IPS DF 4.7 (cell line): ENCODE measurements around the gene NEB.
"Not testable (repeated sequence)": the region's sequence is repeated elsewhere in the genome, so short reads cannot be mapped to it uniquely, and the experiment has no call there.

Experiments used
- DNase-seq: peaks from one replicate; pipeline ENCODE4 v3.0.0-alpha.2; 2013; ENCODE audit warnings: low spot score; ENCODE audit errors: extremely low read depth

The NEB gene

GRCh38 chr2:151567006-151567405, 167.3 kb downstream of the NEB start:
- no peak for DNase-seq

DNA sequence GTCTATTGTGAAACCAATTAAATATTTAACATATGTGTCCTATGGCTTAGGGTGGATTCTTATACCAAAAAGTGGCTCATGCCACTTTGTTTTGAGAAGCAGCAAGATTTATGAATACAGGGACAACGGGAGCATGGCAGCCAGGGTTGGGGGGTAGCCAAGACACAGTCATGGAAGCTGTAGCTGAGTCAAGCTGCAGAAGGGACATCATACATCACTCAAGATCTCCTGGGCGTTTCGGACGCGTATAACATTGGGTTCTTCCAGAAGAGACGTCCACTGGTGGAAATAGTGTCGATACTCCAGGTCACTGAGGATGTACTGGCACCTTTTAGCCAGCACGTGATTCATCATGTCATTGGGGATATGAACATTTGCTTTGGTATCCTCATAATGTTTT, 171.9 kb downstream of the NEB start:
- no peak for DNase-seq

GRCh38 chr2:151560289-151560688, 174.0 kb downstream of the NEB start:
- DNase-seq, result no peak

GRCh38 chr2:151559431-151559830, 174.8 kb downstream of the NEB start:
- not testable (repeated sequence) for DNase-seq

DNA sequence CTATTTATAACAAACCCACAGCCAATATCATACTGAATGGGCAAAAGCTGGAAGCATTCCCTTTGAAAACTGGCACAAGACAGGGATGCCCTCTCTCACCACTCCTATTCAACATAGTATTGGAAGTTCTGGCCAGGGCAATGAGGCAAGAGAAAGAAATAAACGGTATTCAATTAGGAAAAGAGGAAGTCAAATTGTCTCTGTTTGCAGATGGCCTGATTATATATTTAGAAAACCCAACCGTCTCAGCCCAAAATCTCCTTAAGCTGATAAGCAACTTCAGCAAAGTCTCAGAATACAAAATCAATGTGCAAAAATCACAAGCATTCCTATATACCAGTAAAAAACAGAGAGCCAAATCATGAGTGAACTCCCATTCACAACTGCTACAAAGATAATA, 176.4 kb downstream of the NEB start:
- DNase-seq, result not testable (repeated sequence)

DNA sequence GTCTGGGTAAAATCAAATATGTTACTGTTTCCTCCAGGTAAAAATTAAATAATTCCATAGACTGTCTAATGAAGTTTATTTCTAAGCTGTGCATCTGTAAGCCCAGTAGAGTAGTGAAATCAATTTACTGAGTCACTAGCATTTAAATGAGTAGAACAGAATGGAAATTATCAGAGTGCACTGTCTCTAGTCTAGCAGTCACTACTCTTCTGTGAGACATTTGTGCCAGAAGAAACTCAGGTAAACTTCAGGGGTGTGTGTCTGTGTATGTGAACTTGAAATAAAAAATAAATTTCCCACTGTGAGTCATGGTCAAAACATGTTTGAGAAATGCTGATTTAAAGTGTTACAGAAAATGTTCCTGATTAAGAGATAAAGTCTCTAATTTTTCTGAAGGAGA, 178.2 kb downstream of the NEB start:
- DNase-seq, result no peak

DNA sequence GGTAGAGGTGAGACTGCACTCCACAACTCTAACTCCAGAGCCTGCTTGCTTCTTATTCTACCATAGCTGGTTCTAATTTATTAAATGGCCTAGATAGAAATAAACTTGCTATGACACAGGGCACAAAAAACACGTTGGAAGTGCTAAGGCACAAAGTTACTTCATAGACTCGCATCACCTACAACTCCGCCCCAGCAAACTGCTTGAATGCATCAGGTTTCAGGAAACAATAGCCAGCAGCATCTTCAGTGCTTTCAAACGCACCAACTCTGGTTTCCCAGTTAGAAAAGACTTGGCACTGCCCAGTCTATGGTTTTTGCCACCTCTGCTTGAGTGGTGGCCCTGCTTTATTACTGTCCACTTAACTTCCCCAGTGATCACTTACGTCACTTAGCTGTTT, 182.0 kb downstream of the NEB start:
- no peak for DNase-seq

DNA sequence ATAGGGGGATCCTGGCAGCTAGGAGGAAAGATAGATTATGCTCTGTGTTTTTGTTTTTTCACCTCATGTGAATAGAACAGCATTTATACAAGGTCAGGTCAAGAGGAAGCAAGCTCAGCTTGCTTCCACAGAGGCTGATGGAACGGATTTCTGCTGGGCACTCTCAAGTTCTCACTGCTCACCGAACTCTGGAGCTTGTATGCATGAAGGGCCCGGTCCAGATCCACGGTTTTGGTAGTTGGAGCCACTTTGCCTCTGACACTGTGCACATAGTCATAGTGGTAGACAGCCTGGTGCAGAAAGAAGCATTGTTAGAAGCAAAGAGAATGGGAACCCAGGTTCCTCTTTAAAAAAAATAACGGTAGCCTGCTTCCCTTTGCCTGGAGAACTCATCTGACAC, 182.7 kb downstream of the NEB start:
- DNase-seq, result no peak

DNA sequence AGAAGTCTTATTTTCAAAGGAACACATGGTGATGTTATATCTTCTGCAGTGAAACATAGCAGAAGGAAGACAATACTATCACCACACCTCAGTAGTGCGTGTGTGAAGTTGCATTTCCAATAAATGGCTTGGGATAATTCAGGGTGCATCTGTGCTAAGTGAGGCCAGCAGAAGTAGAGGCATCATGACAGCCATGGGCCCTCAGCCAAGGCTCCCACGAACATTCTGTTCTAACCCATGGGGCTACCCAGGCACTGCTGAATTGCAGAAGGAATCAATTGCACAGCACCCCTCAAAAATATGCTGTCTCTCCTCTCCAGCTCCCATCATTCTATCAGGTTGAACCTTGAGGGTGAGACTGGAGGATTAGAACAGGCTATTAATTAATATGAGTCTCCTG, 185.1 kb downstream of the NEB start:
- DNase-seq, result no peak

DNA sequence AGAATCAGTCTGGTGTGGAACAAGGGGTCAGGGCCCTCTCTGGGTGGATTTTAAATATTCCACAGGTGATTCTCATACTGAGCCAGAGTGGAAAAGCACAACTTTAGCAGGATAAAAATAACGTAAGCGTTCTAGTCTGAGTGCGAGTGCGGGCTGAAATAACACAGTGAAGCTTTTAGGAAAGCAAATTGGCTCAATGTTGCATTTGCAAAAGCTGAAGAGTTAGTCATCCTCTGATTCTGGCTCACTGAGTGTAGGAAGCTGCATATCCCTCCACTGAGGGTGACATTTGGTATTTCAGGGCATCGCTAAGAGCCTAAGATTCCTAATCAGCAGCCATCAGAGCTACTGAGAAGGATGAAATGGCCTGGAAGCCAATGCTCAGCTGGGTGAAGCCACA, 189.8 kb downstream of the NEB start:
- DNase-seq, result no peak

DNA sequence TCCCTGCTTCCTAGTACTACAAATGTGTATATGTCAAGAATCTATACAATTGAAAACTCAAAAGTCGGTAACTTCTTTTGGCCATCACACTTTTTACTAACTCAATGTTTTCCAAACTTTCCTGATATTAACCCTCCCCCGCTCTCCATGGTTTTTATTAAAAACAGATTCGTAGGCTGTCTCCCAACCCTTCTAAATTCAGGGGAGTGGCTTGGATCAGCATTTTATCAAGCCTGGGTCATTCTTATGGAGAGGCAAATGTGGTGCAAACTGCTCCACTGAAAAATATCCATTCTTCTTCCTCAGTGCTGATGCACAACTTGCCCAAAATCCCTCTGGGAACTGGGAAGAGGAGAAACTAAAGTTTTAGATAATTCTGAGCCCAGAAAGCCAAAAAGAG, 190.4 kb downstream of the NEB start:
- no peak for DNase-seq

- no peak for DNase-seq
Measured at GRCh38 chr2:151534001-151534400, 200.3 kb downstream of the NEB start.

GRCh38 chr2:151533127-151533526, 201.1 kb downstream of the NEB start:
- DNase-seq, result no peak

- DNase-seq, result no peak
Measured at GRCh38 chr2:151526572-151527090, 207.6 kb downstream of the NEB start.

- no peak for DNase-seq
Measured at GRCh38 chr2:151525821-151526373, 208.4 kb downstream of the NEB start.

GRCh38 chr2:151523850-151524249, 210.4 kb downstream of the NEB start:
- DNase-seq, result no peak

DNA sequence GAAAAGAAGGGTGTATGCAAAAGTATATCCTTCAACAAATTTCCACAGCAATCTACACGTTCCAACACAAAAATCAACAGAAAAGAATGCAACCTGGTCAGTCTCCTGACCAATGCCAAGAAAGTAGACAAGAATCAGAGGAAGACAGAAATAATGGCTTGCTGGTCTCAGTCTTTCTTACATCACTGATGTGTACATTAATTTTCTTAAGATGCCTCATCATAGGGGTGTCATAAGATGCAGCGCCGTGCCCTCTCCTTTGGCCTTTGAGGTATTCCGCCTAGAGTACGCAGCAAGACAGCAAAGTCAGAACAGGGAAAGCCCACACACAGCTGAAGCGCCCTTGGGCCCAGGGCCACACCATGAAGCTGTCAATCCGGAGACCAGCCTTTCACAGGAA, 211.7 kb downstream of the NEB start:
- no peak for DNase-seq

- no peak for DNase-seq
Measured at GRCh38 chr2:151520976-151521375, 213.3 kb downstream of the NEB start.

DNA sequence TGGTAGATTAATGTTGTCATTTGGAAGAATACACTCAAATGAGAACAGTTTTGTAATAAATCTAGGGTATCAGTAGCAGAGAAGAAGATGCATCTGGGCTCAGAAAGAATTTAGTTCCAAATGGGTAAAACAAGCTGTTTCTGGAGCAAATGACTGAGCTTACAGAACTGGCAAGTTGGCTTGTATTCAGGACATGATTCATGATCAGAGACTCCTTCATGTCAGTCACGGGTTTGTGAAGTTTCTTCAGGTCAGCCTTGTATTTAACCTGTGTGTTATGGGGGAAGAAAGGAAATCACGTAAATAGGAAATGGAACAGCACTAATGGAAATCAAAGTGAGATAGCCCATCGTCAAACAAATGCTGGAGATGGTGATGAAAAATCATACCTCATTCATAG, 215.5 kb downstream of the NEB start:
- DNase-seq, result no peak

DNA sequence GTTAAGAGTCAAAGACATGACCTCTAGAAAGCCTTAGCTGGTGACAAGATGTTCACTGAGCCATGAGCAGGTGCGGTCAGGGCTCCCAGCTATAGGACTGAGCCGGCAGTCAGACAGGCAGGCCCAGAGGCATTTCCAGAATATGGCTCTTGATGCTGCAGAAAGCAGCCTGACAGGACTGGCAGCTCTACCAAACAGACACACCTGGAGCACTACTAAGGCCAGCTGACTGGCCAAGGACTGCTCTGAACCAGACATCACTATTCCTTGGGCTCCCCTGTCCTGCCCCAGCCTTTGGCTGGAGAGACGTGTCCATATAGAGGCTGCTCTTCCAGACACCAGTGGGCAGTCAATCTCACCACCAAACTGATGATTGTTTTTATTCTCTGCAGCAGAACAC, 225.8 kb downstream of the NEB start:
- DNase-seq, result no peak

- no peak for DNase-seq
Measured at GRCh38 chr2:151506170-151506569, 228.1 kb downstream of the NEB start.

DNA sequence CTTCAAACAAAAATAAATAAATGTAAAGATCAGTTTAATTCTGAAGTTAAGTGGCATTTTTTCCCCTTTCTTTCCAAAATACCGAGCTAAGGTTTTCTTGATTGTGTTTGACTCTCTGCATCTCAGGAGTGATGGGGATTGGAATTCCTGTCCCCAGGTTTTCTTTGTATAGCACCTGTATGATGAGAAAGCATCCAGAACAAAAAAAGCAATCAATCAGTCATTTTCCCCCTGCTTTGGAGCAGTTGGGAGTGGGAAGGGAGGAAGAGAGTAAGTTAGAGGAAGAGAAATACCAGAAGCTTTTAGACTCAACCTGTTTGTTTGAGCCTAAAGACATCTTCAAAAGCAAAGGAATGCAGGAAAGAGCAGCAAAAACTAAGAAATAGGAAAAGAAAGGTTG, 236.1 kb downstream of the NEB start:
- DNase-seq, result peak; percentile 14

- no peak for DNase-seq
Measured at GRCh38 chr2:151491496-151491895, 242.8 kb downstream of the NEB start.

GRCh38 chr2:151490276-151490675, 244.0 kb downstream of the NEB start:
- DNase-seq, result no peak
